Epithelial cell of esophagus (primary cell): ENCODE data around the gene SPRN.

Experiments
- DNase-seq: peaks from one replicate; pipeline ENCODE4 v3.0.0; 2010; ENCODE audit warnings: low read depth
- H3K4me3 ChIP-seq: 2 replicates; pipeline ENCODE4 v1.5.1; 2011; ENCODE audit warnings: mild to moderate bottlenecking, low read length, control low read depth
- TF ChIP-seq, protein P1 (sequence below): IDR thresholded peaks from 2 replicates; pipeline ENCODE4 v1.5.1; 2011; ENCODE audit warnings: low read depth, mild to moderate bottlenecking, low read length, control low read depth, inconsistent platforms; ENCODE audit not compliant: insufficient read depth; ENCODE audit errors: missing control alignments

Gene SPRN

DNA sequence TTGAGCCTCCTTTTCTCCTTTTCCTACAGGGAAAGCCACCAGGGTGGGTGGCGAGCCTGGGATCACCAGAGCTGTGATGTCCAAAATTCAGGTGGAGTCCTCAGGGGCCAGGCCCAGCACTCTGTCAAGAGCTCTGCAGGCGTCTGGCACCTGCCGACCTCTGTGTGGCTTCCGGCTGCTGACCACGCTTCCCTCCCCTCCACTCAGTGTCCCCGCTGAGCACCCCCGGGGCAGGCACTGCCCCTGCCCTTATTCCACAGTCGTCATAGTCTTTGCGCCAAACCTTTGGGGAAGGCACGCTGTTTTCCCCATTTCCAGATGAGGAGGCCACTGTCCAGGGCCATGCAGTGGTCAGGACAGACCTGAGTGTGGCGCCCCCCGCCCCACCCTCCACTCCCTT is 22.9 kb downstream of the SPRN start:
- no peak overlapping the region for H3K4me3 ChIP-seq
- TF ChIP-seq, protein P1, sequence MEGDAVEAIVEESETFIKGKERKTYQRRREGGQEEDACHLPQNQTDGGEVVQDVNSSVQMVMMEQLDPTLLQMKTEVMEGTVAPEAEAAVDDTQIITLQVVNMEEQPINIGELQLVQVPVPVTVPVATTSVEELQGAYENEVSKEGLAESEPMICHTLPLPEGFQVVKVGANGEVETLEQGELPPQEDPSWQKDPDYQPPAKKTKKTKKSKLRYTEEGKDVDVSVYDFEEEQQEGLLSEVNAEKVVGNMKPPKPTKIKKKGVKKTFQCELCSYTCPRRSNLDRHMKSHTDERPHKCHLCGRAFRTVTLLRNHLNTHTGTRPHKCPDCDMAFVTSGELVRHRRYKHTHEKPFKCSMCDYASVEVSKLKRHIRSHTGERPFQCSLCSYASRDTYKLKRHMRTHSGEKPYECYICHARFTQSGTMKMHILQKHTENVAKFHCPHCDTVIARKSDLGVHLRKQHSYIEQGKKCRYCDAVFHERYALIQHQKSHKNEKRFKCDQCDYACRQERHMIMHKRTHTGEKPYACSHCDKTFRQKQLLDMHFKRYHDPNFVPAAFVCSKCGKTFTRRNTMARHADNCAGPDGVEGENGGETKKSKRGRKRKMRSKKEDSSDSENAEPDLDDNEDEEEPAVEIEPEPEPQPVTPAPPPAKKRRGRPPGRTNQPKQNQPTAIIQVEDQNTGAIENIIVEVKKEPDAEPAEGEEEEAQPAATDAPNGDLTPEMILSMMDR, result no peak
- DNase-seq, result no peak

DNA sequence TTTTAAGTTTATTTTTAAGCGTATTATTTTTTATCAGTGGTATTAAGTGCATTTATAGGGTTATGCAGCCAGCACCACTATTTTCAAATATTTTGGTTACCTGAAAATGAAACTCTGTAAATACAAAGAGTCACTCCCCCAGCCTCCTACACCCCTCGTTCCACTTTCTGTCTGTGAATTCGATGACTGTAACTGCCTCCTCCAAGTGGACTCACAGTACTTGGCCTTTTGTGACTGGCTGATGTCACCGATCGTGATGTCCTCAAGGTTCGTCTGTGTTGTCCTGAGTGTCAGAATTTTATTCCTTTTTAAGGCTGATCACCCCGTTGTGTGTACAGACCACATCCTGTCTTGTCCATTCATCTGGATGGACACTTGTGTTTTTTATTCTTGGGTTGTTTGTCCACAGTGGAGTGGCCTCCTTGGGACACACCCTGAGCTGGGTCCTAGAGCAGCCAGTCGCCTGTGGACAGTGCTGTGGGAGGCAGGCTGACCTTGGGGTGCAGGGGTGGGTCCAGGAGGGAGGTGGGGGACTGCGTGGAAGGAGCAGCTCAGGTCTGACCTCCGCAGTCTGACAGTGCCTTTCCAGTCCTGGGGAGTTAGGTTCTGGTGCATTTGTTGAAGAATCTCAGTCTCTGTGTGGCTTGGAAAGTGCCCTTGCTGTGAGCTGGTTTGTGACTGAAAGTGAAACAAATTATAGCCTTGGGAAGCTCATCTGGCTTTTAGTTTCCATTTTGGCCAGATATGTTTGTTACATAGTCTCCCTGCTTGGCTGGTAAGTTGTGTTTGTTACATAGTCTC is 23.6 kb downstream of the SPRN start:
- H3K4me3 ChIP-seq, result no peak overlapping the region
- no peak for DNase-seq
- TF ChIP-seq, protein P1, result no peak

DNA sequence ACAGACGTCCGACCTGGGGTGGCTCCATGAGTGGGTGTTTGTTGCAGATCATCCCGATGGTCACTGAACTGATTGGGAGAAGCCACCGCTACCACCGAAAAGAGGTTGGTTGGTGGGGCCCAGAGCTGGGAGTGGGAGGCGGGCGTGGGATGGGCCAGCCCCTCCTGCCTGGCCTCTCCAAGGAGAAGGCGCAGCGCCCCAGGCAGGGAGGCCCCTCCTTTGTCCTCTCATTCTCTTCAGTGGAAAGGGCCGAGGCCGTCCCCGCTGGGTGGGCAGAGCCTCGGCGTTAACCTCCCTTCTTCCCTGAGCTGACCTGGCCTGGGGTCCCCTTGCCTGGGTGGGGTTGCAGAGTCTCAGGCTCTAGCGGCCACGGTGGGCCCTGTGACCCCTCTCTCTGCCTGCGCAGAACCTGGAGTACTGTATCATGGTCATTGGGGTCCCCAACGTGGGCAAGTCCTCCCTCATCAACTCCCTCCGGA is 25.3 kb downstream of the SPRN start:
- H3K4me3 ChIP-seq, result no peak overlapping the region
- TF ChIP-seq, protein P1, result no peak
- DNase-seq, result no peak

DNA sequence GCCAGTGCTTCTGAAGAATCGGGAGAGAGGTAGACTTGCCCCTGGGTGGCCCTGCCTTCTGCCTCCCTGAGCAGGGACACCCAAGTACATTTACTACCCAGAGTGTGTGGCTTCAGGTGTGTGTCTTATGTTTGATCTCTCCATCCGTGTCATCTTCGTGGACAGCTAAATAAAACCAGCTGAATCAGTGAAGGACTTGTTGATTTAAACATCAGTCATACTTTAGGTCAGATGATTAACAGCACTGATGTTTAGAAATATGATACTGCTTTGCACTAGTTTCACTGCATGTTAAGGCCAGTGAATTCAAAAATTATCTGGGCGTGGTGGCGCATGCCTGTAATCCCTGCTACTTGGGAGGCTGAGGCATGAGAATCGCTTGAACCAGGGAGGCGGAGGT is 26.5 kb downstream of the SPRN start:
- peak; percentile 63 for DNase-seq
- TF ChIP-seq, protein P1, result no peak
- H3K4me3 ChIP-seq, result no peak overlapping the region

DNA sequence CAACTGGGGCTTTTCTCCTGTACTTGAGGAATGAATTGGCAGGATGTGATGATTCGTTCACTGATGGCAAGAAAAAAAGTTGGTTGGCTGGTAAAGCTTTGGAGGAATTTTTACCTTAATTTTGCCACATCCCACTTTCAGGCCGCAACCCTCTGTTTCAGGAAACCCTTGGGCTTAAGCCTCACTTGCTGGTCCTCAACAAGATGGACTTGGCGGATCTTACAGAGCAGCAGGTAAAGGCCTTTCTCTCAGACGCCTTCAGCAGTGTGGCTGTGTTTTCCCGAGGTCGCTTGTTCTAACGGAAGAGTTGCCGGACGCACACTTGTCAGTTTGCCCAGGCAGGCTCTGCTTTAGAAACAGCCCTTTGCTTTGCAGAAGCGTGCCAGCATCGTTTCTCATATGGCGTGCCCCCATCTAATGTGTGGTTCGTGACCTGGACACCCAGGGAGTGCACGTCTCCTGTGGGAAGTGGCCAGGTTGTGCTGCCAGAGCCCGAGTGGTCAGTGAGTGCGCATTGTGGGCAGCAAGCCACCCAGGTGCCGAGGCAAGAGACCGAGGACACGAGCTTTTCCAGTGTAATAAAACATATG is 28.3 kb downstream of the SPRN start:
- no peak for DNase-seq
- H3K4me3 ChIP-seq, result no peak overlapping the region
- TF ChIP-seq, protein P1, result no peak

DNA sequence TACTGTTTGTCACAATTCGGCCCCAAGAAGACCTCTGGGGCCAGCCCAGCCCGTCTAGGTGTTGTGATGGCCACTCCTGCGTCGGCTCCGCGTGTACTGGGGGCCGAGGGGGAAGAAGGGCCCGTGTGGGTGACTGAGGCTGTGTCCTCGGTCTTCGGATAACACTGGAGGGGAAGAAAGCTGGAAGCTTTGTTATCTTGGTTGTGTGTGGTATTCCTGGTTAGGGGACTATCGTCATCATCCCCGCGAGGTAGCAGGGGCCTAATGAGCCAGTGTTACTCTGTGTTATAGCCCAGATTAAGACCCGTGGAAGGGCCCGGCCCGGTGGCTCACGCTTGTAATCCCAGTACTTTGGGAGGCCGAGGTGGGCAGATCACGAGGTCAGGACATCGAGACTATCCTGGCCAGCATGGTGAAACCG is 29.6 kb downstream of the SPRN start:
- TF ChIP-seq, protein P1, result no peak
- no peak for DNase-seq
- H3K4me3 ChIP-seq, result peak overlapping the region; percentile 87
